HG03565 (cell line): ENCODE data around the gene ANKRD16.
"Not testable (repeated sequence)": the region's sequence is repeated elsewhere in the genome, so short reads cannot be mapped to it uniquely, and the experiment has no call there.

Experiments
- ATAC-seq: cut with Tn5 transposase; IDR thresholded peaks from one replicate; pipeline ENCODE4 v1.9.1; 2021; ENCODE audit warnings: mild to moderate bottlenecking, moderate library complexity; ENCODE audit not compliant: unreplicated experiment

ANKRD16 gene

DNA sequence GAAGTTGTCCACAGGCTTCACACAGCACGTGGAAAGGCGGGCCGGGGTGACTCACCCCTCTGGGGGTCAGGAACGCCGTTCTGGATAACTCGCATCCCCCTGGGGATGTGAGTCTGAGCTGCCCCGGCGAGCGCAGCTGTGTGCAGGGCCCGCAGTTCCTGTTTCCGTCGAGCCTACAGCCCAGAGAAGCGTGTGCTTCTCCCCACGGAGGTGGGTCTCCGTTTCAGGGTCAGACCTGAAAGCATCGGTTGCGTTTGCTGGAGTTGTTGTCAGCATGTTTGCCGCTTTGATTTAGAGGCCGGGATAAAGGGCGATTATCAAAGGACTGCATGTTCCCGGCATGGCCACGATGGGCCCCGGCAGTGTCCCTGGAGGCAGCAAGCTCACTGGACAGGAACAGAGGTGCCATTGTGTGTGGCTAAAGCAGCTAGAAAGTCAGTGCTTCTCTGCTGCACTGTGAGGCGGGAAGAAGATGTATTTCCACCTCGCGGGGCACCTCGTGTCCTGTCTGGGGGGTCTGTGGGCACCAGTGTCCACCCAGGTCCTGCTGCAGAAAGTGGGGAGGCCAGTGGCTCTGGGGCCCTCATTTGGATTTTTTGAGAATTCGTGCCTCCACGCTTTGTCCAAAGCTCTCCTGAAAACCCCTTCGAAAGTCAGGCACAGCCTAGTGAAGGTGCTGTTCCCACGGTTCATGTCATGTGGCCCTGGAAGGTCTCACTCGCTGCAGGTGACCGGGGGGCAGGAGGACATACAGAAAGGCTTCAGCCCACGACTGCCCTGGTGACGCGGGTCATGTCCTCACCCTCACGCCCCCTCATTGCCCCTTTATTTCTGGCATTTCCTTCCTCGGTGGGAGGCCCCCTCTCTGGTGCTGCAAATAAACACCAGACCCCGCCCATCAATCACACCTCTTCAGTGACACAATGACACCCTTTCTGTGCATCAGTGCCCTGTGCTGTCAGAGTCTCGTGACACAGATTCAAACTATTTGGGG is 49.1 kb downstream of the ANKRD16 start:
- ATAC-seq: peak; percentile 63

DNA sequence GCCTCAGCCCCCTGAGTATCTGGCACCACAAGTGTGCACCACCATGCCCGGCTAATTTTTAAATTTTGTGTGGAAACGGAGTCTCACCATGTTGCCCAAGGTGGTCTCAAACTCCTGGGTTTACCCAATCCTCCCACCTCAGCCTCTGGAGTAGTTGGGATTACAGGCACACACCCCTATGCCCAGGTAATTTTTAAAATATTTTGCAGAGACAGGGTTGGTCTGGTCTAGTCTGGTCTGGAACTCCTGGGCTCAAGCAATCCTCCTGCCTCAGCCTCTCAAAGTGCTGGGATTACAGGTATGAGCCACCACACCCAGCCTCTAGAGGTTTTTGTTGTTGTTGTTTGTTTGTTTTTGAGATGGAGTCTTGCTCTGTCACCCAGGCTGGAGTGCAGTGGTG is 53.5 kb downstream of the ANKRD16 start:
- ATAC-seq: not testable (repeated sequence)

DNA sequence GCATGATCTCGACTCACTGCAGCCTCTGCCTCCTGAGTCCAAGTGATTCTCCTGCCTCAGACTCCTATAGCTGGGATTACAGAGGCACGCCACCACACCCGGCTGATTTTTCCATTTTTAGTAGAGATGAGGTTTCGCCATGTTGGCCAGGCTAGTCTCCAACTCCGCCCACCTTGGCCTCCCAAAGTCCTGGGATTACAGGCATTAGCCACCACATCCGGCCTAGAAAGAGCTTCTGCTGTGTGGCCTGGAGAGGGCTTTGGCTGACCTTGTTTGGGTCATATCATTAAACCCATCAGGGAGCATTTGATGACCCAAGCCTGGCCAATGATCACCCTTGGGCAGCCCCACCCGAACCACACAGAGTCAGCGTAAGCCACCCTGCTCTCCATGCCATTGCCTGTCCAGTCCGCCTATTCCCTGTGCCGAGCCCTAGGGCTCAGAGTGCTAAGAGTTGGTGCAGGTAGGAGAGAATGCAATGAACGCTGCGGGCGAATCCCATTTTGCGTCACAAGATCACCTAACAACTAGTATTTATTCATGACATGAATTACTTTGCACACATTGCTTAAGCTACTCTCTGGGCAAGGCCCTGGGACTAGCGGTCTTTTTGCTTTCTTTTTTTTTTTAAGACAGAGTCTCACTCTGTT is 54.1 kb downstream of the ANKRD16 start:
- no peak for ATAC-seq

DNA sequence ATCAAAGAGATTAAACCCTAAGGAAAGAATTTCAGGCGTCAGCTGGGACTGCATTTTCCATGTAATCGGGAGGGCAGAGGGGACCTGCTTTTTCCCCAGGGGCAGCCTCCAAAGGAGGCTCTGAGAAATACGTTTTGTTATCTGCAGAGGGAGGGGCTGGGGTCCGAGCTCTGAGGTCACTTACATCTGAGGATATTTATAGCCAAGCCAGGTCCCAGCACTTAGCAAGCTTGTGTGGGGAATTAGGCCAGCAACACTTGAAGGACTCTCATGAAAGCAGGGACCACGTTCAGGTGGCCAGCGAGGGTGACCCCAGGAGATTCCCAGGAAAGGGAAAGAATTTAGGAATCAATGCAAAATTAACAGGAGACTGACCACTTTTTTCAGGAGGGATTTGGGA is 55.9 kb downstream of the ANKRD16 start:
- ATAC-seq: no peak

DNA sequence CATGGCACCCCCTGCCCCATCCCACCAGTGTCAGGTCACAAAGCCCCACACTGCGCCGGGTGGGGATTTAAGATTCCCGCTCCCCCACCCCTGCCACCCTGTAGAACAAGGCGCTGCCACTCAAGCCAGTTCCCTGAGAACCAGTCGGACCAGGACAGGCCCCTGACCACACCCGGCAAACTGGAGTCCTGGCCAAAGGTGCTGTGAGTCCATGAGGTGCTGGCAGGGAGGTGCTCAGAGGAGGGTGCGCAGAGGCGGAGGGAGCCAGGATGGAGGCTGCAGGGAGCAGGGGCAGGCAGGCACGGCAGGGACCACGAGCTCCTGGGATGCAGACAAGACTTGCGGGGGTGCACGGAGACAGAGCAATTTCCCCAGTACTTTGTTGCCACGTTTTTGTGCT is 56.7 kb downstream of the ANKRD16 start:
- ATAC-seq: no peak

DNA sequence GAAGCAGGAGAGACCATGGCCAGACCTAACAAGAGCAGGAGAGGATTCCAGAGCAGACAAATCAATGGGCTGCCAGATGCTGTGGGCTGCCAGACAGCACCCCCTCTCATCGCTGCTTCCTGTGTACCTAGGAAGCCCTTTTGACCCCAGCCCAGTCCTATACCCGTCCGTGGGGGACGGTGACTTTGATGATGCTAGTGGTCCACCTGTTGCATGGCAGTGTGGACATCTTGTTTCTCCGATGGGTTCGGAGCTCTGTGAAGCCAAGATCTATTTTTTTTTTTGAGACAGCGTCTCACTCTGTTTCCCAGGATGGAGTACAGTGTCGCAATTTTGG is 58.3 kb downstream of the ANKRD16 start:
- ATAC-seq: no peak

DNA sequence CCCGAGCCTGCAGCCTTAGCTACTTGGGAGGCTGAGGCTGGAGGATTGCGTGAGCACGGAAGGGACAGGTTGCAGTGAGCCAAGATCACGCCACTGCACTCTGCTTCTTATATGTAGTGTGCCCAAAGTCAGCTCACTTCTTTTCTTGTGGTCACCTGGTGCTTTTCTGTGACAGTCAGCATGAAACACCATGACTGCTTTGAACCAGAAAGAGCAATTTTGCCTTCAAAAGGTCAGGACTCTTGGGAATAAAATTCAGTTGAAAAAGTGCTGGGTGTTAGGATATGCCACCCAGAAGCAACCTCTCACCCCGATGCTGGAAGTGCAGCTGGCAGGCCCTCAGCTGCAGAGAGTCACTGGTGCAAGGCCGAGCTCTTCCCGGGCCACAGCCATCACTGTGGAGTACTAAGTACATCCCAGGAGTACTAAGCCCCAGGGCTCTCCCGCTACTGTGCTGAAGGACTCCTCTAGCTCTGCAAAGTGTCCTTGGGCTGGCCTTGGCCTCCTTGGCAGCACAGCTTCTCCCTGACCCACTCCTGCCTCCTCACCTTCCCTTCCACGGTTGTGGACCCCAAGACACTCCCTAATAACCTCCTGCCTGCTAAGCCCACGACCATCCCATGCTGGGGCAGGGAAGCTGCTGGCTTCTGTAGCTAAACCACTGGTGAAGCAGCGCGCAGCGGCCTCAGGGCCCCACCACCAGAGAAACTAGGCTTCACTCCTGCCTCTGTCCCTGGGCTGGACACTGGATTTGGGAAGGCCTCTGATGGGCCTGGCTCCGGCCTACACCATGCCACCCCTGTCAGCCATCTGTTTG is 58.9 kb downstream of the ANKRD16 start:
- no peak for ATAC-seq

DNA sequence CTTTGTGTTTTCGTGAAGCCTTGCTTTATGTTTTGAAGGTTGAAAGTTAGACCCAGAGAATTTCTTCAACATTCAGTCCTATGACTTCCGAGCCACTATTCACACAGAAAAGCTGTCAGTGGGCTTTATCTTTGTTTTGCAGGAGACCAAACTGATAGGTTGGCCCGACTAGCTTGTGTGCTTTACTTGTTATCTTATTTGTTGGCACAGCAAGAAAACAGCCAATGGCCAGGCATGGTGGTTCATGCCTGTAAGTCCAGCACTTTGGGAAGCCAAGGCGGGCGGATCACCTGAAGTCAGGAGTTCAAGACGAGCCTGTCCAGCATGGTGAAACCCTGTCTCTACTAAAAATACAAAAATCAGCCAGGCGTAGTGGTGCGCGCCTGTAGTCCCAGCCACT is 60.4 kb downstream of the ANKRD16 start:
- ATAC-seq: no peak

DNA sequence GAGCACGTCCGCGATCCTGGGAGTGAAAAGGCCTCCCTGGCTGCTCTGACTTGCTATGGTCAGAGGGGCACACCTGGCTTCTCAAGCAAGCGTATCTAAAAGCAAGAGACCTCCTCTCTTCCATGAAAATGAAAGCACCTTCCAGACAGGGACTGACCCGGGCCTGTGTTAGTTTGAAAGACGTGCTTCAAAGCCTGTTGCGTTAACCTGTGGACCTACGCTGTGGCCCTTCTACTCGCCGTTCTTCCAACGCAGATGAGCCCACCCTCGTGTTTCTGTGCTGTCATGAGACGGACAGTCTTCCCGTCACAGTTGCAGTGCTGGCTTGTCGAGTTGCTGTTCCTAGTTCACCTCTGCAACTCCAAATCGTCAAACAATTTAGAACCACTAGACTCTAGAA is 61.0 kb downstream of the ANKRD16 start:
- ATAC-seq: no peak

DNA sequence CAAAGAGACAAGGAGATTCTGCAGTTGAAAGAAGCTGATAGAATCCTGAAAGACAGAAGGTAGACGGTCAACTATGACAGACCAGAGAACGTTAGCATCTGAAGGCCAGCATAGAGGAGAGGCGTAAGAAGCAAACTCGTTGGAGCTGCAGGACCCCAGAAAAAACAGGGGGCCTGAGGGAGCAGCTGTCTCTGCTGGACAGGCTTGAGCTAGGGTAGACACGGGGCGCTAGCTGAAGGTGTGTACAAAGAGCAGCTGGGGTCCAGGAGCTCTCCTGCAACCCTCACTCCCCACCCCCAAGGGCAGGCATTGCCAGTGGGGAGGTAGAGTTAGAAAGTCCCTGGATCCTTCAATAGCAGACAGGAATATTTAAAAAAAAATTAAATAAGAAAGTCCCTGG is 61.9 kb downstream of the ANKRD16 start:
- no peak for ATAC-seq

DNA sequence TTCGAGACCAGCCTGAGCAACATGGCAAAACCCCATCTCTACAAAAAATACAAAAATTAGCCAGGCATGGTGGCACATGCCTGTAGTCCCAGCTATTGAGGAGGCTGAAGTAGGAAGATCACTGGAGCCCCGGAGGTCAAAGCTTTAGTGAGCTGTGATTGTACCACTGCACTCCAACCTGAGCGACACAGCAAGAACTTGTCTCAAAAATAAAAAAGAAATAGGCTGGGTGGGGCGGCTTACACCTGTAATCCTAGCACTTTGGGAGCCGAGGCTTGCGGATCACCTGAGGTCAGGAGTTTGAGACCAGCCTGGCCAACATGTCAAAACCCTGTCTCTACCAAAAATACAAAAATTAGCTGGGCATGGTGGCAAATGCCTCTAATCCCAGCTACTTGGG is 63.2 kb downstream of the ANKRD16 start:
- not testable (repeated sequence) for ATAC-seq

DNA sequence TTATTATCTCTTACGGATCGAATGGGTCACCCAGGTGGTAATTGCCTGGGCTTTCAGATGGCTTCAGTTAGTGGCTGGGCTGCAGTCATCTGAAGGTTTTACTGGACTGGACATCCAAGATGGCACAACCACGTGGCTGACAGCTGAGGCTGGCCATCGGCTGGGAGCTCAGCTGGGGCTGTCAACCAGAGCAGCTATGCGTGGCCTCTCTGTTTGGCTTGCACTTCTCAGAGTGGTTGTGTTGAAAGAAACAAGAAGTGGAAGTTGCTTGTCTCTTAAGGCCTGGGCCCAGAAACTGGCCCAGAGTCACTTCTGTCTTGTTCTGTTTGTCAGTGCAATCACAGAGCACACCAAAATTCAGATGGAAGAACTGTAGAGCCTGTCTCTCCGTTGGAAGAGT is 70.8 kb downstream of the ANKRD16 start:
- no peak for ATAC-seq

DNA sequence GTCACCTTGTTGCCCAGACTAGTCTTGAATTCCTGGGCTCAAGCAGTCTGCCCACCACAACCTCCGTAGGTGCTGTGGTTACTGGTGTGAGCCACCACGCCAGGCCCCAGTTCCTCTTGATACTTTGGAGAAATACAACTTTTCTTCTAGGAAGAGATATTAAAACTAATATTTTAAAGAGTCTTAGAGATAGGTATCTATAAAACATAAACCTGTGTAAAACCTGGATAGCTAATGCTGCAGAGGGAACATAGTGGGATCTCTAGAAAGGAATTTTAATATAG is 71.7 kb downstream of the ANKRD16 start:
- ATAC-seq: no peak

DNA sequence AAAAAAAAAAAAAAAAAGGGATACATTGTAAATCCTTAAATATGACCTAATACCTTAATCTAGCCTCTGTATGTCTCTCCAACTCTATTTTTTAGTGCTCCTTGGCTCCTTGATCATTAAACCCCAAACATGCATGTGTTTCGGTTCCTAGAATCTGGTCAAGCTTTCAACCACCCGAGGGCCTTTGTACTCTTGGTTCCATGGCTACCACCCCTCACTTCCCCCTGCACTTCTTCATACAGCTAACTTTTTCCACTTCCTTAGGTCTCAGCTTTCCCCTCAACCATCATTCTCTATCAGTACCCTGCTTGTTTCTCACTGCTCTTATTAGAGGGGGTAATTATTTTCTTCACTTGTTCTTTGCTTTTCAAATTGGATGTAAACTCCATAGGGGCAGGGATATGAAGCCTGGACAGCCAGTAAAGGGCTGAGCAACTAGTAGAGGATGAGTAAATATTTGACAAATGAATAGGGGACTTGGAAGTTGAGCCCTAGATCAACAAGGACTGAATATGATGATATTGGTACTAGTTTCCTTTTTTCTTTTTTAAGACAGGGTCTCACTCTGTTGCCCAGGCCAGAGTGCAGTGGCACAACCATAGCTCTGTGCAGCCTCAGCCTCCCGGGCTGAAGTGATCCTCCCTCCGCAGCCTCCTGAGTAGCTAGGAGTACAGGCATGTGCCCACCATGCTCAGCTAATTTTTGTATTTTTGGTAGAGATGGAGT is 72.2 kb downstream of the ANKRD16 start:
- no peak for ATAC-seq

DNA sequence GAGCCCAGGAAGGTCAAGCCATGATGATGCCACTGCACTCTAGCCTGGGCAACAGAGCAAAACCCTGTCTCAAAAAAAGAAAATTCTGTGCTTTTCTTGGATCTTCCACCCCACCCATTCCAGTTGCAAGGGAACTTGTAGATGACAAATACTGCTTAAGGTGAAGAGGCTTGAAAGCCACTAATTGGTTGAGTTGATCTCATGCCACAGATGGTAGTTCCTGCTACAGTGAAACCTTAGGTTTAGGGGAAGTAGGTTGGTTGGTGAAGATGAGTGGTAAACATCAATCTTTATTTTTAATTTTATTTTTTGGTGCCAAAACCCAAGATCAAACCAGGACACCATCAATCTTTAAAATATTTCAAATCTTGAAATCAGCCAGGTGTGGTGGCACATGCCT is 73.5 kb downstream of the ANKRD16 start:
- ATAC-seq: no peak

DNA sequence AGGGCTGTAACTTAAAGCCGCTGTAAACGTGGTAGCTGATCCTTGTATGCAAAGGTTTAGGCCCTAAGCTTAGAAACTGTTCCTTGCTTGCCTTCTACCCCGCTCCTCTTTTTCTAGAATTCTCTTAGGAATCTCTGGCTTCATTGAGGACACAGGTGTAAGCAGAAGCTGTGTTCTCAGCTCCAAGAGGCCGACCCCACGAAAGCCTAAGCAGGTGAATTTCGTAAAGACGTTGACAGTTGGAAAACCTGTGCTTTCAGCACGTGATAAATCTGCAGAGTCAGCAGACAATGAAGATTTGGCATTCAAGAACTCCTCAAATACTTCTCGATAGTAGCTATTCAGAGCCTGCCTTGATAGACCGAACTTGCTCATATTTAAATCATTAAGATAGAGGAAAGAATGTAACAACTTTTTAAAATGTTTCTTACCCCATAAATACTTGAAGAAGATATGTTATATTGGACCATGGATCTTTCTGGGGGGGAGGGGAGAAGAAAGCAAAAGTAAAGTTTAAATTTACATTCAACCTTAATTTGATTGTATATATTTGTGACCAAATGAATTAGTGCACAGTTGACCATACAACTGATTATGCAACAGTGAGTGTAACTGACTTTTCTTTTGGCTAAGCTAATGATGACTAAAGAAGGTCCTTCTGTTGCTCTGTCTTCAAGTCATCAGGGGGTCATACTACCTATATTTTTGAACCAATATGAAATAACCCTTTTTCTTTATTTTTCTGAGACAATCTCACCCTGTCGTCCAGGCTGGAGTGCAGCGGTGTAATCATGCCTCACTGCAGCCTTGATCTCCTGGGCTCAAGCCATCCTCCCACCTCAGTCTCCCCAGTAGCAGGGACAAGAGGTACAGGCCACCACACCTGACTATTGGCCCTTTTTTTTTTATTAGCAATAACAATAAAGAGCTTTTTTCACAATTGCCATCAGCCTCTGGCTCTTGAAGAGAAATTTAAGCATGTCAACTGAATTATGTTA is 75.3 kb downstream of the ANKRD16 start:
- no peak for ATAC-seq

DNA sequence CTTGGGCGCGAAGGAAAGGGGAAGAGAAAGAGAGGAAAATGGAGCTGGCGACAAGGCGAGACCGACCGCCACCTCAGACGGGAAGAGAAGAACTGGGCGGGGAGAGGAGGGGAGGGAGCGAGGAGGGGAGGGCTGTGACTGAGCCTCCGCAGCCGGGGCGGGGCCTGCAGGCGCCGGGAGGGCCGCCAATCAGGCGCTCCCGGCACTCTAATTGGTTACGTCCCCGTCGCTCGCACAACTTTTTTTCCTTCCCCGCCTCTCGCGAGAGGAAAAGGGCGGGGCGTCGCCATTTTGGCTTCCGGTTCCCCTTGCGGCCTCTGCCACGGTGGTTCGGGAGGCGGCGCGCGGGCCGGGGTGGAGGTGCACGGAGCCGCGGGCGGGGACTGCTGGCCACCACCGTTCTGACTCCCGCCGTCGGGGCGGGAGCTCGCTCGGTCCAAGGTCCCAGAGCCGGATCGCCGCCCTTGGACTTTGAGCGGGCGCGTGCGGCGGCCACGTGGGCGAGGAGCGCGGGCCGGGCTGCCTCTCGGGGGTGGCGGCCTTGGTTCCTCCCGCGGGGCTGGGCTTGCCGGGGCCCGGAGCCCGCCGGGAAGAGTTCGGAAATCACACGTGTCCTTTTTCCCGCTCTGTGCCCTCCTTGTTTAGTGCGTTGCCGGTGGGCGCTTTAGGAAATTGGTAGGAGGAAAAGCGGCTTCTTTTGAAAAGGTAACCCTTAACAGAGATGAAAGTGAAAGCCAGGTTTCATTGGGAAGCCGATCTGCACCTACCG is 76.2 kb downstream of the ANKRD16 start, which contains the start of gene GDI2:
Gene GDI2 (minus strand): TSS at position 94 of the 769 bp plus-strand sequence. CDS start 176 bp downstream, outside the sequence.
- ATAC-seq: peak; percentile 57

DNA sequence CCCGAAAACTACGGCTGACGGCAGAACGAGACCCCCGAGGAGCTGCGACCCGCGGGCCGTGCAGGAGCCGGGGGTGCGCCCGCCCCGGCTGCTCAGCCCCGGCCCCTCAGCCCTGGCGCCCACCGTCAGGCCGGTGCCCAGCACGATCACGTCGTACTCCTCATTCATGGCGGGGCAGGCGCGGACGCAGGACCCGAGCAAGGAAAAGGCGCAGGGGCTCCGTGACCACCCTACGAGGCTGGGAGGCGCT is 76.7 kb downstream of the ANKRD16 start:
- peak; percentile 2 for ATAC-seq
